GM18499 (cell line): ENCODE data around the gene RAB32.
"Not testable (repeated sequence)": the region's sequence is repeated elsewhere in the genome, so short reads cannot be mapped to it uniquely, and the experiment has no call there.

ENCODE experiments used
- ATAC-seq: cut with Tn5 transposase; IDR thresholded peaks from one replicate; pipeline ENCODE4 v1.9.1; 2021; ENCODE audit warnings: moderate number of reproducible peaks; ENCODE audit not compliant: insufficient read depth, unreplicated experiment

RAB32 gene

DNA sequence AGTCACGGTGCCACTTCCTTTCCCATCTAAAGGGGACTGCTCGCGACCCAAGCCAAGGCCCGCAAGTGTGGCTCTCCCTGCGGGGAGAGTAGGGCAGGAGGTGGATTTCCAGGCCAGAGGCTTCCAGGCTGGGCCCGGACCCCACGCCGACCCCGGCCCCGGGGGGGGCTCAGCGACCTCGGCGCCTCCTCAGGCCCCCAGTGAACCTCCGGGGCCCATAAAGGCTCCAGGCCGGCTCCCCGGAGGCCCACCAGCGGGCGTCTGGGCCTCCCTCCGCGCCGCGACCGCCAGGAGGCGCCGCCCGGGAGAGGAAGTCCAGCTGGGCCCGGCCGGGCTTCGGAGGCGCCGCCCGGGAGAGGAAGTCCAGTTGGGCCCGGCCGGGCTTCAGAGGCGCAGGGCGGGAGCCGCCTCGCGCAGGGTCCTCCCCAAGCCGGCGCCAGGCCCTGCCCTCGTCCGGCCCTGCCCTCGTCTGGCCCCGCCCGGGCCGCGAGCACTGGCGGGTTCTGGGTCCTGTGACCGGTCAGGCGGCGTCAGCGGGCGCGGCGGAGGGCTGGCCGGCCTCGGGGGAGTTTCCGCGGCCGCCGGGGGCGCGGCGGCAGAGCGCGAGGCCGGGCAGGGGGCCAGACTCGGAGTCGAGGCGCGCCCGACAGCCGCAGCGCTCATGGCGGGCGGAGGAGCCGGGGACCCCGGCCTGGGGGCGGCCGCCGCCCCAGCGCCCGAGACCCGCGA, at the start of gene RAB32:
Gene RAB32, plus strand, starts transcription at position 623 of the 729 bp plus-strand sequence. Its CDS starts 39 bp downstream, at position 662.
- peak; percentile 39 for ATAC-seq

DNA sequence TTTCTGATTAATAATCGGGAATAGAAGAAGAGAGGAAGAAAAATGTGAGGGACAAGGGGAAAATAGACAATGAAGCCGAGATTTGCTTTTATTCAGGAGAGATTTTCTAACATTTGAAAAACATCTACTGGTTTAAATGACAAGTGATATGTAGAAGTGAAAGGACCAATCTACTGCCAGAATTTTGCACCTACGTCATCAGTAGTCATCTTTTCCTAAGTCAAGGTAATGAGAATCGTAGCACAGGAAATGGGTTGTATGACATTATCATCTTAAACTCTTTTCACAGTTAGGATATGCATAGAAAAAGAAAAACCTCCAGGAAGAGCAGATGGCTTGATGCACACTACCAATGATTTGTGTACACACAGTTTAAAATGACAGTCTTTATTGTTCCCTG, 45.3 kb upstream of the RAB32 start:
- no peak for ATAC-seq

- ATAC-seq = no peak
Observed at GRCh38 chr6:146503096-146503495, 40.5 kb upstream of the RAB32 start.

- no peak for ATAC-seq
Observed at GRCh38 chr6:146515212-146515611, 28.4 kb upstream of the RAB32 start.

- ATAC-seq = no peak
Observed at GRCh38 chr6:146526192-146526591, 17.4 kb upstream of the RAB32 start.

GRCh38 chr6:146532702-146533101, 10.9 kb upstream of the RAB32 start:
- no peak for ATAC-seq

- no peak for ATAC-seq
Observed at GRCh38 chr6:146542881-146543210, 787 bp upstream of the RAB32 start.

DNA sequence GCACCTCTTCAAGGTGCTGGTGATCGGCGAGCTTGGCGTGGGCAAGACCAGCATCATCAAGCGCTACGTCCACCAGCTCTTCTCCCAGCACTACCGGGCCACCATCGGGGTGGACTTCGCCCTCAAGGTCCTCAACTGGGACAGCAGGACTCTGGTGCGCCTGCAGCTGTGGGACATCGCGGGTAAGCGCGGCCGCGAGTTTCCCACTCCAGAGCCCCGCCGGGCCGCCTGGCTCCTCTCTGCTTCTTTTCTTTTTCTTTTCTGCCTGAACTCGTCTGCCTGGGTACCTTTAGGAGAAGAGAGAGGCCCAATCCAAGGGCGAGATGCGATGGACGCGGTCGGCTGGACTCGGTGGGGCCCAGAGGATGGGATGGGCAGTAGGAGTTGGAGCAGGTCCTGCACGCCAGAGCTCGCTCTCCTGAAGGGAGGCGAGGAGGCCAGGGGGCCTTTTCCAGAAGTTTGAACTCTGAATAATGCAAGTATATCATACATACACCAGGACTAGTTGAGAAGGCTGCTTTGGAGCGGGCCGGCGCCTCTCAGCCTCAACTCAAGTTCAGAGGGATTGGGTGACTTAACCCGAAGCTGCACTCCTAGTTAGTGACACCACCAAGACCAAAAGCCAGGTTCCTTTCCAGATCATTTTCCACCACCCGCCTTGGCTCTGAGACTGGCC, 445 bp downstream of the RAB32 start:
- ATAC-seq = no peak

DNA sequence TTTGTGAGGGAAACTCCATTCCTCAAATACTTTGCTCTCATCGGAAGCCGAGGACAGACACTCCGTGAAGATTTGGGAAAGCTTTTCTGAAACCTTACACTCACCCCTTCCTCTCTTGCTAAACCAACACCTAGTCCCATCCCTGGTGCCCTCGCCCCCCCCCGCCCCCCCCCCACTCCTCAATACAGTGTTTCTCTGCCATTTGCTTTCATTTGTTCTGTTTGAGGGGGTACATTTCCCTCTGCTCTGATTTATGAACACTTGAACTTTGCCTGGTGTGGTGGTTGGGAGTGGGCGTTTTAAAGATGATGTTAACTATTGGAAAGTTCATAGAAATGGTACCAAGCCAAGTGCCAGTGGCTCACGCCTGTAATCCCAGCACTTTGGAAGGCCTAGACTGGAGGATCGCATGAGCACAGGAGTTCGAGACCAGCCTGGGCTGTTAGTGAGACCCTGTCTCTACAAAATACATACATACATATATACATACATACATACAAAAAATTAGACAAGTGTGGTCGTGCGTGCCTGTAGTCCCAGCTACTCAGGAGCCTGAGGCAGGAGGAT, 1.1 kb downstream of the RAB32 start:
- ATAC-seq = no peak

DNA sequence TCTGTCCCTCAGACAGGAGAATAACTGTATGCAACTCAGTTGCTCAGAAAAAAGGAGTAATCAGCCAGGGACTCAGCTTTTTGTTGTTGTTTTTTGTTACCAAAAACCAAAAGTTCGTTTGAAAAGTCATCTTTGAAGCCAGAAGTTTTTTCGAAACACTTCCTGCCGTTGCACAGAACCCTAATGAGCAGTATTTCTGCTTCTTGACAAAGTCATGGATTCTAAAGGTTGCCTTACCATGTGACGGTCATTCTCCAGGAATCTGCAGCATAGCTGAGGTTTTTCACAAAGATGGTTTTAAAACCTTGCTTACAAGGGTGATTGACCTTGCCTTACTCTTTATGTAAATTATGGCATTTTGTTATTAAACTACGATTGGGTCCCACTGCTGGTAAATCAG, 1.9 kb downstream of the RAB32 start:
- ATAC-seq = no peak

- ATAC-seq = no peak
Observed at GRCh38 chr6:146546443-146547043, 2.9 kb downstream of the RAB32 start.

- no peak for ATAC-seq
Observed at GRCh38 chr6:146547889-146548288, 4.3 kb downstream of the RAB32 start.

DNA sequence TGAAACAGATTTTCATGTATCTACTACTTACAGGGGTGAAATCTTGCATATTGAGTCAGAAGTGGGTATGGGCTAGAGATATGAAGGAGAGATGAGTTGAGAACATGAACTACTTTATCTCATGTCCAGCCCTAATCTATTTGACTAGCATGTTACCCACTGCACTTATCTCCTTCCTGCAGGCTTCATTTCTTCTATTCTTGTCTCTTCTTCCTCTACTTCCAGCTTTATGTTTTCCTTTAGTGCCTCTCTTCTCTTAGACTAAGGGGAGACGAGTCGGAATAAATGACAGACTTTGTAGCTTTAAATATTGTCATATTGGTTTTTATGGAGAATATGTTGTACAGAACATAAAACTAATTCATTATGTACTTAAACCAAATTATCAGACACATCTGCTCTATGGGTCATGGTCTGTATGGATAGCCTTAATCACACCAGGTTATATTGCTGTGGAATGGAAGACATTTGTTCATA, 5.3 kb downstream of the RAB32 start:
- ATAC-seq = no peak

DNA sequence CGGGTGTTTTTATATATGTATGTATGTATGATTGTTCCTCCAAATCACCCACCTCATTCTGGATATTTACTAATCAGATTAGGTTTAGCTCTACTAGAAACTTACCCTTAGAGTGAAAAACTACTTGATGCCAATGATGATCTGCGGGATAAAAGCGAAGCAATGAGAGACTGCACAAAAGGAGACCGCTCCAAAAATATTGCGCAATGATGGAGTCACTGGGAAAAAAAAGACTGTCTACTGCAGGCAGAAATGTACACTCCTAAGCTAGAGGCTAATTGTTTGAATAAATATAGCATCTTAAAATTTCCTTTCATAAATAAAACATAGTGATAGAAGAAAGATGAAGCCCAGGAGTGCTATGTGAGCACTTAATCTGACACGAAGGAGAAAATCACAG, 7.3 kb downstream of the RAB32 start:
- no peak for ATAC-seq

DNA sequence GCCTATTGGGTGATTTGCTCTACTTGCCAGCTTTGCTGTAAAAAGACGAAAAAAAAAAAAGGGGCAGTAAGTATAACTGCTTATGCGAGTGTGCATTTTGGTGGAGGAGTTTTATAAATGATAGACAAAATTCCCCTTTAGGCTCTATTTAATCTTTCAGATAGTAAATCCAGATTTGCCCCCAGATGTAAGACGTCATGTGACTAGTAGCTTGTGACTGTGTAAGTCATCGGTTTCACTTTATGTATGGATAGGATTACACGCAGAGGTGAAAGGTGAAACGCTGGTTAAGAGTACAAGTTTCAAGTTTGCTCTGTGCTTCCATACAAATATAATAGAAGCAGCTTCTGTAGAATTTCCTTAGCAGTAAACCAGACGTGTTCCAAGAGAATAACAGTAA, 7.9 kb downstream of the RAB32 start:
- ATAC-seq = no peak

DNA sequence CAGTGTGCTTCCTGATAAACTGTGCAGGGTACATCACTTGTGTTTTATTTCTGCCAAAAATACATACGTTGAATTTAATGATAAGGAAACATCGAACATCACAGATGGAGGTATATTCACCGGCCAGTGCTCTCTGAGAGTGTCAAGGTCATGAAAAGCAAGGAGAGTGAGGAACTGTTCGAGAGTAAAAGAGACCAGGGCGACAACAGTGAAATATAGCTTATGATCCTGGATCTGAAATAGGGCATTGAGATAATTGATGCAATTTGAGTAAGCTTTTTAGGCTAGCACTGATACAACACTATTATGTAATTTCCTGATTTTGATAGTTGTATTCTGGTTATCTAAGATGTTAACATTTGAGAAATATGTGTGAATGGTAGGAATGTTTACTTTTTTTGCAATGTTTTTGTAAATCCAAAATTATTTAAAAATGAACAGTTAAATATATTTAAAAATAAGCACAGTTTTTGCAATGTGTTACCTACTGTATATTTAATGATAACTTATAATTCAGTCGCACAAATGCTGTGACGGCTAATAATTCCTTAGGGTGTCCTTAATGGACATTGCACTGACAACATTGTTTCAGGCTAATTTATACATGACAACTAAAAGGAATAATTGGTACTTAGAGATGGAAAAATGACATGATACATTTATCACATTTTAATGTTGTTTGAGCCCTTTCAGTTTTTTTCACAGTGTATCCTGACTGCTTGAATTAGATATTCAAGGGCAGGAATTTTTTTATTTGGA, 9.9 kb downstream of the RAB32 start:
- no peak for ATAC-seq

DNA sequence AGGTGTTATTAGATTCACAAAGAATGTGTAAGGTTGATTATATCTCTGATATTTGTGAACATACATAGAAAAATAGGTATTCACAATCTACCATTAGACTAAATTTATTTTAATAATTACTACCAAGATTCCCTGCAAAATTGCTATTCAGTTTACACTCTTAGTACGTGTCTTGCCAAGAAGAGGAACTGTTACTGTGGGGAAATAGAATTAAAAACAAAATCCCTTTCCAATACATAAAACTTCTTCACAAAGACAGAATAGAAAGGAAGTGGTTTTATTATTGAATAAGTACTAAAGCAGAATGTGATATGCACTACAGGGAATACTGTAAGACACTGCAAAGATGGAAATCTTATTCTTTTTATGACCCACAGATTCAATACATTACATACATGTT, 17.0 kb downstream of the RAB32 start:
- ATAC-seq = no peak

- not testable (repeated sequence) for ATAC-seq
Observed at GRCh38 chr6:146566661-146567060, 23.0 kb downstream of the RAB32 start.

DNA sequence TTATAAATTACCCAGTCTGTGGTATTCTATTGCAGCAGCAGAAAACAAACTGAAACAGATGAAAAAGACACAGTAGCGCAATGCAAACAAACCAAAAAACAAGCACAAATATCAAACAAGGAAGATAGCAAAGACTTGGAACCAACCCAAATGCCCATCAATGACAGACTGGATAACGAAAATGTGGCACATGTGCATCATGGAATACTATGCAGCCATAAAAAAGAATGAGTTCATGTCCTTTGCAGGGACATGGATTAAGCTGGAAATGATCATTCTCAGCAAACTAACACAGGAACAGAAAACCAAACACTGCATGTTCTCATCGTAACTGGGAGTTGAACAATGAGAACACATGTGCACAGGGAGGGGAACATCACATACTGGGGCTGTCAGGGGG, 25.0 kb downstream of the RAB32 start:
- not testable (repeated sequence) for ATAC-seq

GRCh38 chr6:146574211-146574610, 30.6 kb downstream of the RAB32 start:
- no peak for ATAC-seq

DNA sequence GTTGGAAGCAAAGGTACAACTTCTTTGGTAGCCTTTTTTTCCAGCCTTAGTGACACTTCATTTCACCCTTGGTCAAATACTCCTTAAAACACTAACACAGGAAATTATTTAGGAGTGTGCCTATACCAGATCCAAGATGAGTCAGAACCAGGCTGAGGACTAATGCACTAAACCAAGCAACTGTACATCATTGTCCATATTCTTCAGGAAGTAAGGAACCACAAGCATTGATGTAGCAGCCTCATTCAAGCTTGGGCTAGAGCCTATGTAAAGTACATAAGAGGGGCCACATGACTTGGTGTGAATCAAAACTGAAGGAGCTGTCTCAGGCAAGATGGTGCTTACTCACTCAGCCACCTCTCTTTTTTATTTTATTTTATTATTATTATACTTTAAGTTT, 34.4 kb downstream of the RAB32 start:
- ATAC-seq = no peak
